Measurements from ENCODE around the gene IGFL4.

IGFL4 gene

DNA sequence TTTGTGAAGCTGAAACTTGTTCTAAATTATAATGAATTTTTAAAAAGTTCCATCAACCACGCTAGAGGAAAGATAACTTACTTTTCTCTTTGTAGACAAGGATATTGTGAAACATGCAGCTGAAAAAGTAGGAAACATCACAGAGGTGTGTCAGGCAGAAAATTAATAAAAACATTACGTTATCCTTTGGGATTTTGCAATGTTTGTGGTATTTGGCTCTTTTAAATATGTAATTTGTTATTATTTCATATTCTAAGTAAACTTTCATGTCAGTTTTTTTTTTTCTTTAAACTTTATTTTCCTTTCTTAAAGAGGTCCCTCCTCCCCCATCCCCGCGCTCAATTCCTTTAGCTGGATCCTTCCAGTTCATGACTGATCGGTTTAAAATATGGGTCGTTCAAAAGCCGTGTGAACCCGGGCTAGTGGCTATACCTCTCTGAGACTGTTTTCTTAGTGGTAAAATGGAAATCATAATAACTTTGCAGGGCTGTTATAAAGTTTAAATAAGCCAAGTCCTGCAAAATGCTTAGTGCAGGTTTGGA lies 46.3 kb downstream of the IGFL4 start:
- DNase-seq (ENCODE audit: low spot score): no peak

DNA sequence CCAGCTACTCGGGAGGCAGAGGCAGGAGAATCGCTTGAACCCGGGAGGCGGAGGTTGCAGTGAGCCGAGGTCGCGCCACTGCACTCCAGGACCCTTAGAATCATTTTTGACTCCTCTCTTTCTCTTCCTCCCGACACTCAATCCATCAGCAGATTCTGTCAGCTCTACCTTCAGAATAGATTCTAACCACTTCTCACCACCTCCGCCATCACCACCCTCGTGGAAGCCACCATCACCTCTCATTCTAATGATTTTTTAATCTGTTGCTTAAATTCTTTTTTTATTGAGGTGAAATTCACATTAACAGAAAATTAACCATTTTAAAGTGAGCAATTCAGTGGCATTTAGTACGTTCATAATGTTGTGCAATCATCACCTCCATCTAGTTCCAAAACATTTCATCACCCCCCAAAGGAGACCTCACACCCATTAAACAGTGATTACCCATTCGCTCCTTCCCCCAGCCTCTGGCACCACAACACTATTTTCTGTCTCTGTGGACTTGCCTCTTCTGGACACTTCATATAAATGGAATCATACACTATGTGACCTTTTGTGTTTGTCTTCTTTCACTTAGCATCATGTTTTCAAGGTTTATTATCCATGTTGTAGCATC lies 50.6 kb downstream of the IGFL4 start:
- DNase-seq (ENCODE audit: low spot score): no peak

All from globus pallidus (tissue), 1 donor.